Endometrial microvascular endothelial cells (primary cell): Measurements from ENCODE around the gene FBXL13. TPM values are rescaled to one million over a fixed set of nuclear protein-coding genes. Genes with fewer than 3 reads are reported as not detected.
"Not testable (repeated sequence)": the region's sequence is repeated elsewhere in the genome, so short reads cannot be mapped to it uniquely, and the experiment has no call there.

Experiments used
- in situ Hi-C: cut with HindIII; loops from 2 replicates; pipeline ENCODE4 v1.10.0; 2017; ENCODE audit warnings: low sequenced_read_pairs, low pct_unique_long_range_greater_than_20kb; ENCODE audit errors: inconsistent ontology term
- total RNA-seq: library from RNA; depleted of rRNA; stranded (reverse); fragments of >200 nt; gene quantifications from one replicate; pipeline ENCODE4 v1.2.3, GENCODE V29; 2015; ENCODE audit errors: inconsistent ontology term

FBXL13 gene
- total RNA-seq, 1 donor from 2014 or later: 3.4 TPM

GRCh38 chr7:102966465-102966864, 108.1 kb downstream of the FBXL13 start:
- in situ Hi-C loops: no loop called here

DNA sequence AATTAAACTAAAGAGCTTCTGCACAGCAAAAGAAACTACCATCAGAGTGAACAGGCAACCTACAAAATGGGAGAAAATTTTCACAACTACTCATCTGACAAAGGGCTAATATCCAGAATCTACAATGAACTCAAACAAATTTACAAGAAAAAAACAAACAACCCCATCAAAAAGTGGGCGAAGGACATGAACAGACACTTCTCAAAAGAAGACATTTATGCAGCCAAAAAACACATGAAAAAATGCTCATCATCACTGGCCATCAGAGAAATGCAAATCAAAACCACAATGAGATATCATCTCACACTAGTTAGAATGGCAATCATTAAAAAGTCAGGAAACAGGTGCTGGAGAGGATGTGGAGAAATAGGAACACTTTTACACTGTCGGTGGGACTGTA, 112.6 kb downstream of the FBXL13 start:
- in situ Hi-C loops: not testable (repeated sequence)

DNA sequence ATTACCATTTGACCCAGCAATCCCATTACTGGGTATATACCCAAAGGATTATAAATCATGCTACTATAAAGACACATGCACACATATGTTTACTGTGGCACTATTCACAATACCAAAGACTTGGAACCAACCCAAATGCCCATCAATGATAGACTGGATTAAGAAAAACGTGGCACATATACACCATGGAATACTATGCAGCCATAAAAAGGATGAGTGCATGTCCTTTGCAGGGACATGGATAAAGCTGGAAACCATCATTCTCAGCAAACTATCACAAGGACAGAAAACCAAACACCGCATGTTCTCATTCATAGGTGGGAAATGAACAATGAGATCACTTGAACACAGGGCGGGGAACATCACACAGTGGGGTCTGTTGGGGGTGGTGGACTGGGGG, 116.6 kb downstream of the FBXL13 start:
- in situ Hi-C loops: not testable (repeated sequence)

GRCh38 chr7:102954359-102954758, 120.2 kb downstream of the FBXL13 start:
- in situ Hi-C loops: not testable (repeated sequence)

DNA sequence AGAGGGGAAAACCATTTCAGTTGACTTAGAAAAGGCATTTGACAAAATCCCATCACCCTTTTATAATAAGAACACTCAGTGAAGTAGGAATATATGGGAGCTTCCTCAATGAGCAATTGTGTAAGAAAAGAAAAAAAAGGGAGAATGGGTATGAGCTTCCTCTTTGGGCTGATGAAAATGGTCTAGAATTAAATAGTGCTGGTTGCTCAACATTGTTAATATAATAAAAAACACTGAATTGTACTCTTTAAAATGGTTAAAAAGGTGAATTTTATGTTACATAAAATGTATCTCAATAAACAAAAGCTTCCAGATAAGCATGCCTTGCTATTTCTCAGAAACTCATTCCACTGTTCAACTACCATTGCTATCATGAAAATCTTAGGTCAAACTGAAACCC, 121.2 kb downstream of the FBXL13 start:
- in situ Hi-C loops: no loop called here

- in situ Hi-C loops: no loop called here
Observed at GRCh38 chr7:102951839-102952238, 122.8 kb downstream of the FBXL13 start.

GRCh38 chr7:102944241-102944640, 130.4 kb downstream of the FBXL13 start:
- in situ Hi-C loops: no loop called here

GRCh38 chr7:102943423-102944169, 131.0 kb downstream of the FBXL13 start:
- in situ Hi-C loops: no loop called here

- in situ Hi-C loops: no loop called here
Observed at GRCh38 chr7:102942868-102943267, 131.7 kb downstream of the FBXL13 start.

DNA sequence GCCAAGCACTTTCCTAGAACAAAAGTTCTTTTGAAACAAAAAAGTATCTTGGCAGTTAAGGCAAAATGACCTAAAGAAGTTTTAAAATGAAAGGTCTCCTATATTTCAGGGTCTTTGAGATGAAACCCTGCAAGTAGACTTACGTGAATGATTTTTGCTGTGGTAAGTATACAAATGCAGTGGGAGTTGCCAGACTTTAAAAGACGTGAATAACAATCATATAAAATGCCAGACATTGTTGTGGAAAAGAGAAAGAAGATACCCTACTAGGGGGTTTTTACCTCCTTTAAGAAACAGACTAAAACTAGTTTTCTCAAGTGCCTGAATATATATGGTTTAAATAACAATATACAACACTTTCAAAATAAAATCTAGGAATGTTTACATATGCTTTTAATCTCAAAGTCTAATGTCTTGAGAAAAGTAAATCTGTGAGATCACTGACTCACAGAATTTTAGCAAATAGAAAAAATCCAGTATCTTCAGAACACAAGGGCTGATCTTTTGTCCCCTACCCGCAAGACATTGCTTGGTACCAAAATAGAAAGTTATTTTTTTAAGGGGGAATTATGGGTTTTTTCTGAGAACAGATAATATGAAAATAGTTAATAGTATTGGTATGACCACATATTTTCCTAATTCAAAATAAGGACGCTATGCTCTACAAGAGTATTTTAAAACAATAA, 132.3 kb downstream of the FBXL13 start:
- in situ Hi-C loops: no loop called here

DNA sequence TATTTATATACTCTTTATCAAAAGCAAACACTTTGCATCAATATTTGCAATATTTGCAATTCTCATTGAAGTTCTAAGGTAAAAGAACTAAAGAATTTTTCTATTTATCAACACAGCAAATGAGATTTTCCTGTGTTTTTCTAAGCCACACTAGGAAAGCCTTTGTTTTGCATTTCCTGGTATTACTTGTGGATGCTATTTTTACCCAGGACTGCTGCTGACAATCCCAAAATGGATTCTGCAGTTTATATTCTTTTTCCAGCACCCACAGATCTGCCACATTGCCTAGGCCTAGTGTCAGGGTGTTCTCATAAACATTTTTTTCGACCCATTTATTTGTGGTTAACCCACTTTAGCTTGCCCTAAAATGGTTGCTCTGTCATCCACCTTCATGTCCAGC, 135.9 kb downstream of the FBXL13 start:
- in situ Hi-C loops: no loop called here

DNA sequence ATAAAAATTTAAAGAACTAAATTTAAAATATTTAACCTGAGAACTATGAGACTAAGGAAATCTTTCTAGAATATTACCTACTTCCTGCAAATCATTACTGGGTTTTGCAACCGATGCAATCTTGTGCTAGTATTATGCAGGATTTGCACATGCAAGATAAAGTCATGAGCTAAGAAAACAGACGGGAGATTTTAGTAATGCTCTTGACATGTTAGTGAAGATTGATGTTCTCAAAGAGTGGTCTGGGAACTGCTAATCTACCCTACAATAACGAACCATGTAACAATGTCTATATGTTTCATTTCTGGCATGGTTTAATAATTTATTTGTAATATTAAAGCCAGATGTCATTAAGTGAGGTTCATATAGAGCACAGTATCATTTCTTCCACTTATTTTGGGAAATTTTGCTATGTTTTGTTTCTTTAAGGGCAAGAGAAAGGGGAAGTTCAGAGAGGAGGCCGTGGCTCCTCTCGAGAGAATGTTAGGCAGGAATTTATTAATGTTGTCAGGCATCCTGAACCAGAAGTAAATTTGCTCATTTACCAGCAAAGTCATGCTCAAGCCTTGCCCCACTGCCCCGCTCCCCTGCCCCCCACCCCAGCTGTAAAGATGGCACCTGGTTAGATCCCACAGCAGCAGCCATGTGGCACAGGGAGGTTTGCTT, 139.0 kb downstream of the FBXL13 start:
- in situ Hi-C loops: no loop called here

DNA sequence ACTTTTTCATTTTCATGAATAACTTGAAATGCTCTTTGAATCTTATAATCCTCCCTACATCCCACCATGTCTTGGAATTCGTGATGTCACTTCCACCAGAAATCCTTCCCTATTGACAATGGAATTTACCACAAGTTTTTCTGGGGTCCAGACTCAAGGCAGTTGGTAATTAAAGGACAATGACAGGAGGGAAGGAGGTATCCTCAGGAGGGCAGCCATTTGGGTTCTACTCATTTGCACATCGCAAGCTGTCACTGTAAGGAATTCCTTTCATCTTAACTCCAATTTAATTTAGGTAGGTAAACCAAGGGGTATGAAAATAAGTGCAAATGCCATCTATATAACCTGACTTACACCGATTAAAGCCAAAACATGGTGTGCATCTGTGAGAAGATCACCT, 139.9 kb downstream of the FBXL13 start:
- in situ Hi-C loops: no loop called here

DNA sequence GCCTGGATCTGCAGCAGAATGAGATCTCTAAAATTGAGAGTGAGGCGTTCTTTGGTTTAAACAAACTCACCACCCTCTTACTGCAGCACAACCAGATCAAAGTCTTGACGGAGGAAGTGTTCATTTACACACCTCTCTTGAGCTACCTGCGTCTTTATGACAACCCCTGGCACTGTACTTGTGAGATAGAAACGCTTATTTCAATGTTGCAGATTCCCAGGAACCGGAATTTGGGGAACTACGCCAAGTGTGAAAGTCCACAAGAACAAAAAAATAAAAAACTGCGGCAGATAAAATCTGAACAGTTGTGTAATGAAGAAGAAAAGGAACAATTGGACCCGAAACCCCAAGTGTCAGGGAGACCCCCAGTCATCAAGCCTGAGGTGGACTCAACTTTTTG, 140.4 kb downstream of the FBXL13 start:
- in situ Hi-C loops: no loop called here

DNA sequence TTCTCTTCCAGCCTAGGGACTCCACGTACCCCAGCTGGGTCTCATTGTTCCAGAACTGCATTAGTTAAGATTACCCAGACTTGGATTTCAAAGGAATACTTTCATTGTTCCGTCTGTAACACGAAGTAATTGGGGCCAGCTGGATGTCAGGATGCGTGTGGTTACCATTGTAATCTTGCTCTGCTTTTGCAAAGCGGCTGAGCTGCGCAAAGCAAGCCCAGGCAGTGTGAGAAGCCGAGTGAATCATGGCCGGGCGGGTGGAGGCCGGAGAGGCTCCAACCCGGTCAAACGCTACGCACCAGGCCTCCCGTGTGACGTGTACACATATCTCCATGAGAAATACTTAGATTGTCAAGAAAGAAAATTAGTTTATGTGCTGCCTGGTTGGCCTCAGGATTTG, 140.8 kb downstream of the FBXL13 start:
- in situ Hi-C loops: no loop called here

DNA sequence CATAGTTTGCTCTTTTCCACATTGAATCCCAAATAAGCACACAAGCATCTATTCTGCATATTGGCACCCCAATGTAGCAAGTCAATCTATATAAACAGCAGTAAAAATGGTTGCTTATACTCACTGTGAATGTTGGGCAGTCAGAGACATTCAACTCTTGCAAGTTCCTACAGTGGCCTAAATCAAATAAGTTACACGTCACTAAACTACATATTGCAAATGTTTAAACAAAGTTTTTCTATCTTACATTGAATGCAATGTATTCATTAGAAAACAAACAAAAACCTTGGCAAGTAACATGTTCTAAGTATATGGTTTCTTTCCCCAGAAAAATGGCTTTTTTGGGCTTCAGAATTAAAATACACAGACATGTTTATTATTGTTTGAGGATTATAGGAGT, 142.8 kb downstream of the FBXL13 start:
- in situ Hi-C loops: no loop called here

DNA sequence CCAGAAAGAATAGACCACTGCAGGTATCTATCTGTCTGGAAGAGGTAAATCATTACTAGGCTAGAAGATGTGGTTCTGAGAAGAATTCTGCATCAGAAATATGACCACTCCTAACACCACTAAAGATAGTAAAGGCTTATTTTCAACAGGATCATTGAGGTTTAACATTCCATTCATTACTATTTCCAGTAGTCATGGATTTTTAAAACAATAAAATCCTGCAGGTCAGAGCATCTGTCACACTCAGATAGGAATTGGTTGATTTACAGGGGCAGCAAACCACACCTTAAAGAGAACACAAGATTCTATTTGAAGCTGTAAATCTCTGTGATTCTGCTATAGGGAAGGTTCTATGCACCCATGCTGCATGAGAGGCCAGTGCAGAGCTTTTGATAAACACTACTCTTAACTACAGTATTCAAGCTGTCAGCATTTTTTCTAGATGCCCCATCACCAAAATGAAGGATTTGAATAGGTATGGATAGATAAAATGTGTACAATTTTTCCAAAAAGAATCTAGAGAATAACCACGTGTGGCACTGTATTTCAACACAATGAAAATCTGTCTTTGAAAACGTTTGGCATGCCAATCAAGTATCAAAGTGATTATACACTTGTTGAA, 147.2 kb downstream of the FBXL13 start:
- in situ Hi-C loops: no loop called here

GRCh38 chr7:102926783-102927140, 147.8 kb downstream of the FBXL13 start:
- in situ Hi-C loops: no loop called here

DNA sequence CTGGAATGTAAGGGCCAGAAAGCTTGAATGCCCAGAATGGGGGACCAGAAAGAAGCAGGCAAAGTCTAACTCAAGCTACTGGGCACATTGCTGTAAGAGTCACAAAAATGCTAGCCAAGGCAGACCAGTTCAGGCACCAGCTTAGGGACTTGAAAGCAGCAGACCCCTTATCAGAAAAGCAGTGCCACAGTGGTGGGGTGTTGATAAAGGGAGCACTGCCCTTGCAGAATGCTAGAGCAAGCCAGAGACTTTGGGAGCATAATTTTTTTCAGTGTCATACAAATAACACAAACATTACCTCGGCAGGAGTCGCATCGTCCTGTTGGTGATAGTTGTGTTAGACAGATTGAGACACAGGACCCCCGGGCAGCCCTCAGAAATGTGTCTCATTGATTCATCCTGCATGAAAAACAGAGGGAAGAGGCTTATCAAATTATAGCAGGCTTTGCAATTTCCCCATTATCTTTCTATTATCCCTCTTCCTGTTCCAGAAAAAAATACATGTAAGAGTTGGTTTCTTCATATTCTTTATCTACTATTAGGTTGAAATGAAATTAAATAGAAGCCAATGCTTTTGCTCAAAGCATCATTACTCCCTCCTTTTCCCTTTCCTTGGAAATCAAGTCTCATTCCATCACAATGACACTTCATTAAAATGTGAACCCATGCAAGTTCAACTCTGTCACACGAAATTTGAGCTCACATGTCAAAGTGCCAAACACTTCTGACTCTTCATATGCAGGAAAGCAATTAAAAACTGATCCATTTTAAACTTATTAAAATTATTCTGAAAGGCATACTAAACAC, 148.4 kb downstream of the FBXL13 start:
- in situ Hi-C loops: no loop called here
